WTC11 (cell line): Measurements from ENCODE around the gene PANX2. TPM values are rescaled to one million over a fixed set of nuclear protein-coding genes. Genes with fewer than 3 reads are reported as not detected.

Source experiments
- ATAC-seq: fragments of 200-7000 bp; cut with Tn5 transposase; 2 replicates; pipeline ENCODE4 v1.10.0; 2021; ENCODE audit warnings: mild to moderate bottlenecking, moderate library complexity
- CTCF ChIA-PET: fragments of 300-600 bp; sonication (Branson Sonifier 250); formaldehyde crosslinking; loops from one replicate; lab custom pipeline; 2021; ENCODE audit warnings: antibody characterized with exemption; lab: Charles Lee
- POLR2A ChIA-PET: fragments of 350-600 bp; sonication (Branson Sonifier 250); formaldehyde crosslinking; loops from one replicate; lab custom pipeline; 2021; ENCODE audit warnings: antibody characterized with exemption; lab: Charles Lee
- DNase-seq: peaks from one replicate; pipeline ENCODE4 v3.0.0; 2021; ENCODE audit warnings: low spot score
- H3K27ac Mint-ChIP-seq: 2 replicates; pipeline ENCODE4 v1.8.0; 2021; ENCODE audit warnings: mixed read lengths
- H3K27me3 Mint-ChIP-seq: 2 replicates; pipeline ENCODE4 v1.8.0; 2021; ENCODE audit warnings: low read depth, mild to moderate bottlenecking, moderate library complexity, mixed read lengths
- H3K36me3 Mint-ChIP-seq: 2 replicates; pipeline ENCODE4 v1.8.0; 2021; ENCODE audit warnings: mixed read lengths
- H3K4me1 Mint-ChIP-seq: 2 replicates; pipeline ENCODE4 v1.8.0; 2022; ENCODE audit warnings: mixed read lengths
- H3K4me3 Mint-ChIP-seq: 2 replicates; pipeline ENCODE4 v1.8.0; 2021; ENCODE audit warnings: mild to moderate bottlenecking, moderate library complexity, mixed read lengths
- H3K9me3 Mint-ChIP-seq: 2 replicates; pipeline ENCODE4 v1.8.0; 2021; ENCODE audit warnings: mixed read lengths
- FOXK1 ChIP-seq: sonication (generic); formaldehyde crosslinking; IDR thresholded peaks from 2 replicates; pipeline ENCODE4 v1.8.0; 2022; ENCODE audit warnings: mild to moderate bottlenecking, moderate library complexity, missing genetic modification reagents
- FOXP1 ChIP-seq: sonication (generic); formaldehyde crosslinking; IDR thresholded peaks from 2 replicates; pipeline ENCODE4 v1.8.0; 2022; ENCODE audit warnings: missing genetic modification reagents, mild to moderate bottlenecking, moderate library complexity, borderline replicate concordance
- NR2C2 ChIP-seq: sonication (generic); formaldehyde crosslinking; IDR thresholded peaks from 2 replicates; pipeline ENCODE4 v1.8.0; 2022; ENCODE audit warnings: mild to moderate bottlenecking, missing genetic modification reagents
- OVOL2 ChIP-seq: fragments of 250-450 bp; sonication (Bioruptor Pico); IDR thresholded peaks from 2 replicates; pipeline ENCODE4 v1.9.0; 2021; ENCODE audit warnings: mild to moderate bottlenecking, borderline replicate concordance
- SP1 ChIP-seq: sonication (generic); formaldehyde crosslinking; conservative IDR thresholded peaks from 2 replicates; pipeline ENCODE4 v1.8.1; 2022; ENCODE audit warnings: missing genetic modification reagents
- ZNF138 ChIP-seq: sonication (generic); formaldehyde crosslinking; conservative IDR thresholded peaks from 2 replicates; pipeline ENCODE4 v1.8.1; 2022; ENCODE audit warnings: mild to moderate bottlenecking, moderate library complexity, missing genetic modification reagents
- ZNF317 ChIP-seq: sonication (generic); formaldehyde crosslinking; IDR thresholded peaks from 2 replicates; pipeline ENCODE4 v1.8.1; 2023; ENCODE audit warnings: low read depth, mild to moderate bottlenecking, moderate library complexity, missing genetic modification reagents, borderline replicate concordance
- total RNA-seq: library from RNA; stranded (reverse); gene quantifications from 3 replicates; pipeline ENCODE4 v1.2.3, GENCODE V29; 2021
- TF ChIP-seq, protein P1 (sequence below): sonication (generic); formaldehyde crosslinking; IDR thresholded peaks from 2 replicates; pipeline ENCODE4 v1.8.0; 2023; ENCODE audit warnings: missing genetic modification reagents
- TF ChIP-seq, protein P2 (sequence below): fragments of 250-450 bp; sonication (Bioruptor Pico); IDR thresholded peaks from 2 replicates; pipeline ENCODE4 v1.9.0; 2021; ENCODE audit warnings: mild to moderate bottlenecking
- TF ChIP-seq, protein P3 (sequence below): sonication (generic); formaldehyde crosslinking; IDR thresholded peaks from 2 replicates; pipeline ENCODE4 v1.8.0; 2022; ENCODE audit warnings: missing genetic modification reagents
- TF ChIP-seq, protein P4 (sequence below): sonication (generic); formaldehyde crosslinking; IDR thresholded peaks from 2 replicates; pipeline ENCODE4 v1.8.1; 2022; ENCODE audit warnings: mild to moderate bottlenecking, missing genetic modification reagents, moderate library complexity, borderline replicate concordance
- TF ChIP-seq, protein P5 (sequence below): fragments of 250-450 bp; sonication (Bioruptor Pico); IDR thresholded peaks from 2 replicates; pipeline ENCODE4 v2.1.2; 2022; ENCODE audit warnings: mild to moderate bottlenecking, moderate library complexity
- TF ChIP-seq, protein P6 (sequence below): sonication (generic); formaldehyde crosslinking; IDR thresholded peaks from 2 replicates; pipeline ENCODE4 v1.8.1; 2023; ENCODE audit warnings: mild to moderate bottlenecking, moderate library complexity, missing genetic modification reagents
- TF ChIP-seq, protein P7 (sequence below): sonication (generic); formaldehyde crosslinking; IDR thresholded peaks from 2 replicates; pipeline ENCODE4 v1.8.1; 2022; ENCODE audit warnings: low read depth, mild to moderate bottlenecking, moderate library complexity, missing genetic modification reagents, borderline replicate concordance

The PANX2 gene
- total RNA-seq, 1 experiment from 2014 or later = 10.2 TPM

DNA sequence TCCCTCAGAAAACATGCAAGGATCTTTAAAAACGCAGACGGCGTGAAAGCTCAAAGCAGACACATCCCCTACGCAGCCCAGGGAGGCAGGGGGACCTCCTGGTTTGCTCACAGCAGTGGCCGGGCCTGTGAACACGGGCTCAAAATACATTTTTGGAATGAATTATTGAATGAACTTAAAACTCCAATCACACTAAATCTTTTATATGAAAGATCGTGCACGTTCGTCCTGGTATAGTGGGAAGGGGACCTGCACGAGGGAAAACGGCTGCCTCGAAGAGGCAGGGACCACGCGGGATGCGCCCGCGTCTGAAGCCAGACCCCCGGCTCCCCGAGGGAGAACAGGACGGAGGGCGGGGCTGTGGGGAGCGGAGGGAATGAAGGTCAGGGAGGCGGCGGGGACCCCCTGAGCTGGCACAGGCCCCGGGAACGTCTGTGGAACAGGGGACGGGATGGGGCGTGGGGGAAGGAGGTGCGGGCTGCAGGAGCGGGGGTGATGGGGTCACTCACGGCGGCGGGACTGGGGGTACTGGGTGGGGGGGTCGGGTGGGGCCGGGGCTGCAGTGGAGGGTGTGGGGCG is 1.3 kb upstream of the PANX2 start:
- Mint-ChIP-seq H3K9me3 (no peaks in the 10 kb centered on the region), H3K4me1 (peaks cover 3% of the 10 kb centered on the region; the same call in 1 of the 2 replicates), H3K36me3 (no peaks in the 10 kb centered on the region), H3K4me3 (peak overlapping the region; percentile 64), H3K27me3 (peaks cover 25% of the 10 kb centered on the region), H3K27ac (no peak overlapping the region)
- DNase-seq = no peak
- ChIA-PET CTCF (no interaction called here), POLR2A (no interaction called here)
- peak; percentile 13; the same call in 1 of the 2 replicates for ATAC-seq
- TF ChIP-seq, protein P1, sequence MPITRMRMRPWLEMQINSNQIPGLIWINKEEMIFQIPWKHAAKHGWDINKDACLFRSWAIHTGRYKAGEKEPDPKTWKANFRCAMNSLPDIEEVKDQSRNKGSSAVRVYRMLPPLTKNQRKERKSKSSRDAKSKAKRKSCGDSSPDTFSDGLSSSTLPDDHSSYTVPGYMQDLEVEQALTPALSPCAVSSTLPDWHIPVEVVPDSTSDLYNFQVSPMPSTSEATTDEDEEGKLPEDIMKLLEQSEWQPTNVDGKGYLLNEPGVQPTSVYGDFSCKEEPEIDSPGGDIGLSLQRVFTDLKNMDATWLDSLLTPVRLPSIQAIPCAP (CRISPR knock-in tag) = no peak
- TF ChIP-seq FOXP1 (CRISPR knock-in tag) = no peak
- TF ChIP-seq, protein P2, sequence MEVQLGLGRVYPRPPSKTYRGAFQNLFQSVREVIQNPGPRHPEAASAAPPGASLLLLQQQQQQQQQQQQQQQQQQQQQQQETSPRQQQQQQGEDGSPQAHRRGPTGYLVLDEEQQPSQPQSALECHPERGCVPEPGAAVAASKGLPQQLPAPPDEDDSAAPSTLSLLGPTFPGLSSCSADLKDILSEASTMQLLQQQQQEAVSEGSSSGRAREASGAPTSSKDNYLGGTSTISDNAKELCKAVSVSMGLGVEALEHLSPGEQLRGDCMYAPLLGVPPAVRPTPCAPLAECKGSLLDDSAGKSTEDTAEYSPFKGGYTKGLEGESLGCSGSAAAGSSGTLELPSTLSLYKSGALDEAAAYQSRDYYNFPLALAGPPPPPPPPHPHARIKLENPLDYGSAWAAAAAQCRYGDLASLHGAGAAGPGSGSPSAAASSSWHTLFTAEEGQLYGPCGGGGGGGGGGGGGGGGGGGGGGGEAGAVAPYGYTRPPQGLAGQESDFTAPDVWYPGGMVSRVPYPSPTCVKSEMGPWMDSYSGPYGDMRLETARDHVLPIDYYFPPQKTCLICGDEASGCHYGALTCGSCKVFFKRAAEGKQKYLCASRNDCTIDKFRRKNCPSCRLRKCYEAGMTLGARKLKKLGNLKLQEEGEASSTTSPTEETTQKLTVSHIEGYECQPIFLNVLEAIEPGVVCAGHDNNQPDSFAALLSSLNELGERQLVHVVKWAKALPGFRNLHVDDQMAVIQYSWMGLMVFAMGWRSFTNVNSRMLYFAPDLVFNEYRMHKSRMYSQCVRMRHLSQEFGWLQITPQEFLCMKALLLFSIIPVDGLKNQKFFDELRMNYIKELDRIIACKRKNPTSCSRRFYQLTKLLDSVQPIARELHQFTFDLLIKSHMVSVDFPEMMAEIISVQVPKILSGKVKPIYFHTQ (CRISPR knock-in tag) = no peak
- TF ChIP-seq, protein P3, sequence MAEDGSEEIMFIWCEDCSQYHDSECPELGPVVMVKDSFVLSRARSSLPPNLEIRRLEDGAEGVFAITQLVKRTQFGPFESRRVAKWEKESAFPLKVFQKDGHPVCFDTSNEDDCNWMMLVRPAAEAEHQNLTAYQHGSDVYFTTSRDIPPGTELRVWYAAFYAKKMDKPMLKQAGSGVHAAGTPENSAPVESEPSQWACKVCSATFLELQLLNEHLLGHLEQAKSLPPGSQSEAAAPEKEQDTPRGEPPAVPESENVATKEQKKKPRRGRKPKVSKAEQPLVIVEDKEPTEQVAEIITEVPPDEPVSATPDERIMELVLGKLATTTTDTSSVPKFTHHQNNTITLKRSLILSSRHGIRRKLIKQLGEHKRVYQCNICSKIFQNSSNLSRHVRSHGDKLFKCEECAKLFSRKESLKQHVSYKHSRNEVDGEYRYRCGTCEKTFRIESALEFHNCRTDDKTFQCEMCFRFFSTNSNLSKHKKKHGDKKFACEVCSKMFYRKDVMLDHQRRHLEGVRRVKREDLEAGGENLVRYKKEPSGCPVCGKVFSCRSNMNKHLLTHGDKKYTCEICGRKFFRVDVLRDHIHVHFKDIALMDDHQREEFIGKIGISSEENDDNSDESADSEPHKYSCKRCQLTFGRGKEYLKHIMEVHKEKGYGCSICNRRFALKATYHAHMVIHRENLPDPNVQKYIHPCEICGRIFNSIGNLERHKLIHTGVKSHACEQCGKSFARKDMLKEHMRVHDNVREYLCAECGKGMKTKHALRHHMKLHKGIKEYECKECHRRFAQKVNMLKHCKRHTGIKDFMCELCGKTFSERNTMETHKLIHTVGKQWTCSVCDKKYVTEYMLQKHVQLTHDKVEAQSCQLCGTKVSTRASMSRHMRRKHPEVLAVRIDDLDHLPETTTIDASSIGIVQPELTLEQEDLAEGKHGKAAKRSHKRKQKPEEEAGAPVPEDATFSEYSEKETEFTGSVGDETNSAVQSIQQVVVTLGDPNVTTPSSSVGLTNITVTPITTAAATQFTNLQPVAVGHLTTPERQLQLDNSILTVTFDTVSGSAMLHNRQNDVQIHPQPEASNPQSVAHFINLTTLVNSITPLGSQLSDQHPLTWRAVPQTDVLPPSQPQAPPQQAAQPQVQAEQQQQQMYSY = no peak
- TF ChIP-seq OVOL2 (CRISPR knock-in tag) = no peak
- TF ChIP-seq, protein P4, sequence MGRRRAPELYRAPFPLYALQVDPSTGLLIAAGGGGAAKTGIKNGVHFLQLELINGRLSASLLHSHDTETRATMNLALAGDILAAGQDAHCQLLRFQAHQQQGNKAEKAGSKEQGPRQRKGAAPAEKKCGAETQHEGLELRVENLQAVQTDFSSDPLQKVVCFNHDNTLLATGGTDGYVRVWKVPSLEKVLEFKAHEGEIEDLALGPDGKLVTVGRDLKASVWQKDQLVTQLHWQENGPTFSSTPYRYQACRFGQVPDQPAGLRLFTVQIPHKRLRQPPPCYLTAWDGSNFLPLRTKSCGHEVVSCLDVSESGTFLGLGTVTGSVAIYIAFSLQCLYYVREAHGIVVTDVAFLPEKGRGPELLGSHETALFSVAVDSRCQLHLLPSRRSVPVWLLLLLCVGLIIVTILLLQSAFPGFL = no peak
- TF ChIP-seq ZNF138 (CRISPR knock-in tag) = no peak
- TF ChIP-seq, protein P5, sequence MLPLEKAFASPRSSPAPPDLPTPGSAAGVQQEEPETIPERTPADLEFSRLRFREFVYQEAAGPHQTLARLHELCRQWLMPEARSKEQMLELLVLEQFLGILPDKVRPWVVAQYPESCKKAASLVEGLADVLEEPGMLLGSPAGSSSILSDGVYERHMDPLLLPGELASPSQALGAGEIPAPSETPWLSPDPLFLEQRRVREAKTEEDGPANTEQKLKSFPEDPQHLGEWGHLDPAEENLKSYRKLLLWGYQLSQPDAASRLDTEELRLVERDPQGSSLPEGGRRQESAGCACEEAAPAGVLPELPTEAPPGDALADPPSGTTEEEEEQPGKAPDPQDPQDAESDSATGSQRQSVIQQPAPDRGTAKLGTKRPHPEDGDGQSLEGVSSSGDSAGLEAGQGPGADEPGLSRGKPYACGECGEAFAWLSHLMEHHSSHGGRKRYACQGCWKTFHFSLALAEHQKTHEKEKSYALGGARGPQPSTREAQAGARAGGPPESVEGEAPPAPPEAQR (CRISPR knock-in tag) = no peak
- no peak for TF ChIP-seq ZNF317 (CRISPR knock-in tag)
- TF ChIP-seq, protein P6, sequence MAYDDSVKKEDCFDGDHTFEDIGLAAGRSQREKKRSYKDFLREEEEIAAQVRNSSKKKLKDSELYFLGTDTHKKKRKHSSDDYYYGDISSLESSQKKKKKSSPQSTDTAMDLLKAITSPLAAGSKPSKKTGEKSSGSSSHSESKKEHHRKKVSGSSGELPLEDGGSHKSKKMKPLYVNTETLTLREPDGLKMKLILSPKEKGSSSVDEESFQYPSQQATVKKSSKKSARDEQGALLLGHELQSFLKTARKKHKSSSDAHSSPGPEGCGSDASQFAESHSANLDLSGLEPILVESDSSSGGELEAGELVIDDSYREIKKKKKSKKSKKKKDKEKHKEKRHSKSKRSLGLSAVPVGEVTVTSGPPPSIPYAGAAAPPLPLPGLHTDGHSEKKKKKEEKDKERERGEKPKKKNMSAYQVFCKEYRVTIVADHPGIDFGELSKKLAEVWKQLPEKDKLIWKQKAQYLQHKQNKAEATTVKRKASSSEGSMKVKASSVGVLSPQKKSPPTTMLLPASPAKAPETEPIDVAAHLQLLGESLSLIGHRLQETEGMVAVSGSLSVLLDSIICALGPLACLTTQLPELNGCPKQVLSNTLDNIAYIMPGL (CRISPR knock-in tag) = no peak
- TF ChIP-seq NR2C2 (CRISPR knock-in tag) = no peak

DNA sequence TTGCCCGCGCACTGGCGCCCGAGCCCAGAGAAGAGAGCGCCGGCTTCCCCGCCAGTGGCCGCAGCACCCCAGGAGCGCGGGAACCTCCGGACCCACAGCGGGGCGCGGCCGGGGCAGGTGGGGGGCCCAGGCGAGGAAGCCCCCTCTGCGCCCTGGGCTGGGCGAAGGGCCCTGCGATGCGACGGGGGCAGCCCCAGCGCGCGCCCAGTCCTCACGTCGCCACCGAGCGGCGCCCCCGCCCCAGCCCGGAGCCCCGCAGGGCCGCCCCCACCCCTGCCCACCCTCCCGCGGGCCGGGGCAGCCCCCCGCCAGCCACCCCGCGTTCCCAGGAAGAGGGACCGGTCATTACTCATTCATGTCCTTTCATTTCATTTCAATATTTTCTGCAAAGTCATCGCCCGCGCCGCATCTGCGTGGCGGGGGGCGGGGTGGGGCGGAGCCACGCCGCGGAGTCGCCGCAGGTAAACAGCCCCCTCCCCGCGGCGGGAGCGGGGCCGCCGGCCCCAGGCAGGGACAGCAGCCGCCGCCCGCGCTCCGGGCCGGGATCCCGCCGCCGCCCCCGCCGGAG is 673 bp upstream of the PANX2 start:
- POLR2A ChIA-PET = no interaction called here
- H3K9me3 Mint-ChIP-seq = no peaks in the 10 kb centered on the region
- H3K4me1 Mint-ChIP-seq = peaks cover 3% of the 10 kb centered on the region; the same call in 1 of the 2 replicates
- CTCF ChIA-PET = interaction anchor here (1.5 kb wide), 1 partner anchor 67 kb away, joined by 7 read pairs; no protein-coding TSS in a partner anchor
- peak; percentile 35 for ATAC-seq
- H3K27ac Mint-ChIP-seq = no peak overlapping the region
- peaks cover 25% of the 10 kb centered on the region for H3K27me3 Mint-ChIP-seq
- H3K36me3 Mint-ChIP-seq = no peaks in the 10 kb centered on the region
- peak overlapping the region; percentile 52 for H3K4me3 Mint-ChIP-seq
- no peak for DNase-seq
- TF ChIP-seq, protein P7, sequence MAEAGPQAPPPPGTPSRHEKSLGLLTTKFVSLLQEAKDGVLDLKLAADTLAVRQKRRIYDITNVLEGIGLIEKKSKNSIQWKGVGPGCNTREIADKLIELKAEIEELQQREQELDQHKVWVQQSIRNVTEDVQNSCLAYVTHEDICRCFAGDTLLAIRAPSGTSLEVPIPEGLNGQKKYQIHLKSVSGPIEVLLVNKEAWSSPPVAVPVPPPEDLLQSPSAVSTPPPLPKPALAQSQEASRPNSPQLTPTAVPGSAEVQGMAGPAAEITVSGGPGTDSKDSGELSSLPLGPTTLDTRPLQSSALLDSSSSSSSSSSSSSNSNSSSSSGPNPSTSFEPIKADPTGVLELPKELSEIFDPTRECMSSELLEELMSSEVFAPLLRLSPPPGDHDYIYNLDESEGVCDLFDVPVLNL (CRISPR knock-in tag) = no peak
- peak; percentile 26; the same call in 1 of the 2 replicates for TF ChIP-seq SP1
- peak; percentile 73; the same call in 1 of the 2 replicates for TF ChIP-seq FOXK1
- TF ChIP-seq, all 79 proteins: peak for 2
